Non-pigmented ciliary epithelial cell (primary cell): ENCODE measurements around the gene CDSN.

Source experiments
- DNase-seq: peaks from one replicate; pipeline ENCODE4 v3.0.0-alpha.2; 2010; ENCODE audit warnings: low read depth

The CDSN gene

DNA sequence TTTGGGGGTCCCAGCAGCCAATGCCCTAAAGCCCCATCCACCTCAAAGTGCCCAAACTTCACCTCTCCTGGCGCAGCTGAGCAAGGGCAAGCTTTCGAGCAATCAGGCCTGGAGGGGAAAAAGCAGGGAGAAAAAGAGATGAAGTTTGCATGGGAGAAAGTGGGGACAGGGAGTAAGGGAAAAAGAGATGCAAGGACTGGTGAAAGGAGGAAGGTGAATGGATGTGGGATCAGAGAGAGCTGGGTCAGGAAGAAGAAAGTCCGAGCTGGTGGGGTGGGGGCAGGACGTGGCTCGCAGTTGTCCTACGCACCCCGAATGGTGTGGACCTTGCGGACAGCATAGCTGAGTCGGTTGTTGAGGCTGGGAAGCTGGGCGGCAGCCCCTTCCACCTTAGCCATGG is 25.1 kb upstream of the CDSN start:
- DNase-seq: no peak

DNA sequence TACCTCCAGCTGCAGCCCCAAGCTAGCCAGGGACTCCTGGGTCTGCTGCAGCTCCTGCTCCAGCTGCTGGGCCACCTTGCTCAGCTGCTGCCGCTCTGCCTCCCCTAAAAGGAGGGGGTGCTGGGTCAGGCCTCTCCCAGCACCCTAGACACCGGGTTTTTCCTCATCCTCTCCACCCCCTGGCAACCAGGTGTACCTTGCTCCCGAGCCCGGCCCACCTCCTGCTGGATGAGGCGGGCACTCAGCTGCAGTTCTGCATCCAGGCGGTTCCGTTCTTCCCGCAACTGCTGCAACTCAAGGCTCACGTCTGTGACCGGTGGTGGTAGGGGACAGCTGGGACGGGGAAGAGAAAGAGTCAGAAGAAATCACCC is 24.7 kb upstream of the CDSN start:
- DNase-seq: no peak

DNA sequence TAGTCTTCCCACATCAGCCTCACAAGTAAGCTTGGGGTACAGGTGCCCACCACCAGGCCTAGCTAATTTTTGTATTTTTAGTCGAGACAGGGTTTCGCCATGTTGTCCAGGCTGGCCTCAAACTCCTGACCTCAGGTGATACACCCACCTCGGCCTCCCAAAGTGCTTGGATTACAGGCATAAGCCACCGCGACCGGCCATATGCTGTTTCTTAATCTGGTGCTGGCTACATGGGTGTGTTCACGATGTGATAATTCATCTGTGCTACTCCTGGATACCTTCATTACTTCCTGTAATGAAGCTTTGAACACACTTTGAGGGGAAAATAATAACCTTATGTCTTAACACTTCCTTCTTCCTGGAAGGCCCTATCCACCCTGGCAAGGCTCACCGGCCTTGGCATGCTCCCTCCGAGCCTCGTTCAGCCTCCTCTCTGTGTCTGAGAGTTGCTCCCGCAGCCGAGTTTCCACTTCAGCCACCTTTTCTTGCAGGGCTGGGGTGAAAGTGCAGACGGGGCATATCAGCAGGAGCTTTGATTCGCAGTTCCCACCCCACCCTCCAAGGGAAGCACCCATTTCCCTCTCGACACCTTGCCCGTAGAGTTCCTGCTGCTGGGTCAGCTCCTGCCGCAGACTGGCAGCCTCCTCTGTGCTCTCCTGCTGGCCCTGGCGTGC is 24.2 kb upstream of the CDSN start:
- no peak for DNase-seq

DNA sequence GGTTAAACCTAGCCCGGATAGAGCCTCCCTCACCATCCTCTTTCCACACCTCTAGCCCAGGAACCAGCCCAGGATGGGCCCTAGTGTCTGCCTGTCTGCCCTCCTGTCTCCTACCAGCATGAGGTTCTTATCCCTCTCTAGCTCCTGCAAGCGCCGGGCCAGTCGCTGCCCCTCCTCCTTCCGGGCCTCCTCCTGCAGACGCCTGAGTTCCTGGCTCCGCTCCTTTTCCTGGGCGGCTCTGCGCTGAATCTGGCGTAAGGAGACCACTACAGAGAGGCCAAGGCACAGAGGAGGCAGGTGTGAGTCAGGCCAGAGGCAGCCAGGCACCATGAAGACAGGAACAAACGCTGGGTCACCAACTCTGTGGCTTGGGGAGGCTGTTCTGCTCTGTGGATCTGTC is 22.9 kb upstream of the CDSN start:
- DNase-seq: peak; percentile 59

DNA sequence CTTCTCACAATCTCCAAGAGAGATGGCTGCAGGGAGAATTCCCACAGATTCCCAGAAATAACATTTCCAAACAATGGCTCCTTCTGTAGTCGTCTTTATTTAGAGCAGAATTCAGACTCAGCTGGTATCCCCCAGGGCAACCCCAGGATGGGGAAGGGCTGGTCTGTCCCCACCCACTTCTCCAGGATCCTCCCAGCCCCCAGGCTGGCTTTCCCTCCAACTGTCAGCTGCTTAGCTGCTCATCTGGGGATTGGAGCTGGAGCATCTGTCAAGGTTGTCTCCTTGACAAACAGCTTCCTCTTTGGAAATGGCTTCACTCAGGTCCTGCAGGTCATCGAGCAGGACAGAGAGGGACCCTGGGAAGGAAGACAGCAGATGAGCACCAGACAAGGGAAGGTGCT is 22.1 kb upstream of the CDSN start:
- no peak for DNase-seq

DNA sequence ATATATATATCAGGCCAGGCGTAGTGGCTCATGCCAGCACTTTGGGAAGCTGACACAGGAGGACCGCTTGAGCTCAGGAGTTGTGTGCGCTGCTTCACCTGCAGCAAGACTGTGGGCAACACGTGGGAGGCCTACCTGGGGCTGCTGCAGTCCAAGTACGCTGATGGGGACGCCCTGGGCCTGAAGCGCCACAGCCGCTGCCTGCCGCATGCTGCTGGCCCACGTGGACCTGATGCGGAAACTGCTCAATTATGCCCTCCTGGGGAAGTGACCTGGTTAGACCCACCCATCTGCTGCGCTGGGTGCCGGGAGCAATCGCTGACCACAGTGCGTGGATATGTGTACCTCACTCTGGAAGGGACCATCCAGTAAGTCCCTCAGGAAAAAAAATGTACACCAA is 20.4 kb upstream of the CDSN start:
- DNase-seq: no peak

DNA sequence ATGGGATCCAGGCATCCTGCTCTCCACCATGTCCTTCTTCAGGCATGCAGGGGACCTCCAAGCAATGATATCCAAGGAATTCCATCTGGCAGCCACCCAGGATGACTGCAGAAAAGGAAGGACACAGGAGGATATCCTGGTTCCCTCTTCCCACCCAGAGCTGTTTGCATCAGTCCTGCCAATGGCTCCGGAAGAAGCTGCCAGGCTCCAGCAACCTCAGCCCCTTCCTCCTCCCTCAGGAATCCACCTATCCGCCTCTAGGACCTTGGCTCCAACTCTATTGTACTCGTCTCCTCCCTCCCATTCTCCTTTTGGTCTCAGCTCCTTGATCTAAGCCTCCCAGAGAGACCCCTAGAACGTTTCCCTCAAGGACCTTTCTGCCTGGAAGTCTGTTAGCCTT is 19.4 kb upstream of the CDSN start:
- no peak for DNase-seq

DNA sequence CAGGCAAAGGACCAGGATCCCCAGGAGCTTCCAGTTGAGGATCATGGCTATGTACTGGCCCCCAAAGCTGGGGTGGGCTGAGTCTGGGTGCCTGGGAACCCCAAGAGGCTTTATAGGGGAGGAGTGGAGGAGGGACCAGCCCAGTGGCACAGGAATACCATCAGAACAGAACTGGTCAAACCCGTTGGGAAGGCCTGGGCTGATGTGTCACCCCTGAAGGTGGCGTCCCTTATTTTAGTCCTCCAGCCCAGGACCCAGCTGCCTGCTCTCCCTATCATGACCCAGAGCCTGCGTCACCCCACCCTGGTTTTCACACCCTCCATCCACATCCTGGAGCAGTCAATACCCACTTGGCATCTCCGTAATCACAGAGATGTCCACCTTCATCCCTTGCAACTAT is 18.7 kb upstream of the CDSN start, which contains the start of gene PSORS1C2:
Gene PSORS1C2 (minus strand): TSS at position 85 of the 400 bp plus-strand sequence. CDS start 40 bp downstream, at position 45.
- no peak for DNase-seq

DNA sequence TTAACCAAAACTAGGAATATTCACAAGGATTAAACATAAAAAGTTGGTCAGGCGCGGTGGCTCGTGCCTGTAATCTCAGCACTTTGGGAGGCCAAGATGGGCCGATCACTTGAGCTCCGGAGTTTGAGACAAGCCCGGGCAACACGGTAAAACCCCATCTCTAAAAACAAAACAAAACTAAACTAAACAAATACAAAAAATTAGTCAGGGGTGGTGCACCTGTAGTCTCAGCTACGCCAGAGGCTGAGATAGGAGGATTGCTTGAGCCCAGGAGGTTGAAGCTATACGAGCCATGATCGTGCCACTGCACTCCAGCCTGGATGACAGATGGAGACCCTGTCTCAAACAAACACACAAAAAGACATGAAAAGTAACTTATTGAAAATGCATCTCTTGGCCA is 15.5 kb upstream of the CDSN start:
- no peak for DNase-seq

DNA sequence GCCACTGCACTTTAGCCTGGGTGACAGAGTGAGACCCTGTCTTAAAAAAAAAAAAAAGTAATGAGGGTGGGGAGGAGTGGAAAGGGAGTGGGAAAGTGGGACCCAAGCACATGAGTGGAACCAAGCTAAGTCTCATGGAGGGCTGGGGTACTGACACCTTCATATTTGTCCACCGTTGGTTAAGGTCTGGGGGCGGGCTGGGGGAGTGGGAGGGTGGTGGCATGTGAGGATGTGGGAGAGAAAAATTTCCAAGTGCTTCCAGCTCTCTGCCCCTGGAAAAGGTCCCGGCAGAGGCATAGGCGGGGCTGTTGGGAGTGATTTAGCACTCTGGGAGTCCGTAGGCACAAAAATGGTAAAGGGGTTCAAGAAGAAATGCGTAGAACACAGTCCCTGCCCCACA is 12.6 kb upstream of the CDSN start:
- no peak for DNase-seq

DNA sequence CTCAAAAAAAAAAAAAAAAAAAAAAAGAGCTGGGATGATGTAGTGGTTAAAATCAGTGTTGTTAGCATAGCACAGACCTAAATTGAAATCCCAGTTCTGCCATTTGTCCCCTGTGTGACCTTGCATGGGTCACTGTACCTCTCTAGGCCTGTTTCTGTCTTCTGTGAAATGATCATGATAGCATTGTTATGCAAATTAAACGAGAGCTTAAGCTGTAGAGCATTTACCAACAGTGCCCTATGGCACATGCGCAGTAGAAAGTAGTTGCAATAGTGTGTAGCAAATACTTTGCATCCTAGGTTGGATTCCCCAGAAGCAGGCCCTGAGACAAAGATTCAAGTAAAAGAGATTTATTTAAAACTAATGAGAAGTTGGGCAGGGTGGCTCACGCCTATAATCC is 11.3 kb upstream of the CDSN start:
- DNase-seq: no peak

DNA sequence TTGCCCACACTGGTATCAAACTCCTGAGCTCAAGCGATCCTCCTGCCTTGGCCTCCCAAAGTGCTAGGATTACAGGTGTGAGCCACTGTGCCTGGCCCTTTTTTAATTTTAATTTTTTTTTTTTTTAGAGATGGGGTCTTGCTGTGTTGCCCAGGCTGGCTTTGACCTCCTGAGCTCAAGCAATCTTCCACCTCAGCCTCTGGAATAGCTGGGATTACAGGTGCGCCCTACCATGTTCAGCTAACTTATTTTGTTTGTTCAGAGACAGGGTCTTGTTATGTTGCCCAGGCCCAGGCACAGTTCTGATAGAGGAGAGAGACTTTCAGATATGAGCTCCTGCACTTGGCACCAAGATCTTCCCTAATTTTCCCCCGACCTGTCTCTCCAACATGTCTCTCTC is 10.5 kb upstream of the CDSN start:
- DNase-seq: no peak

DNA sequence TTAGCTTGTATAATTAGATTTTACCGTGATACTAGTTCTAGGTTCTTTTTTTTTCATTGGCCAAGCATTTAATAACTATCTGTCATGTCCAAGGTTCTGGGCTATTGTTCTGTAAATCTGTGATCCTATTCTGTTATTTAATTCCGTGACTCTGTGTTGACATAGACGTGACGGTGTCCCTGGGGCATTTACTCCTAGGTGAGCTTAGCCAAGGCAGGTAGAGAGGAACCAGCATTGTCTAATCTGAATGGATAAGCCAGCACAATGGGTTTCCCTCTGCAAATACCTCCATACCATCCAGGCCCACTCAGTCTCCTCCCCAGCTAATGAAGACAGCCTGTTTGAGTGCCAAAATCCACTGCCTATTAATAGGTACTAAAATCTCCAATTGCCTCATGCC is 8.9 kb upstream of the CDSN start:
- no peak for DNase-seq

DNA sequence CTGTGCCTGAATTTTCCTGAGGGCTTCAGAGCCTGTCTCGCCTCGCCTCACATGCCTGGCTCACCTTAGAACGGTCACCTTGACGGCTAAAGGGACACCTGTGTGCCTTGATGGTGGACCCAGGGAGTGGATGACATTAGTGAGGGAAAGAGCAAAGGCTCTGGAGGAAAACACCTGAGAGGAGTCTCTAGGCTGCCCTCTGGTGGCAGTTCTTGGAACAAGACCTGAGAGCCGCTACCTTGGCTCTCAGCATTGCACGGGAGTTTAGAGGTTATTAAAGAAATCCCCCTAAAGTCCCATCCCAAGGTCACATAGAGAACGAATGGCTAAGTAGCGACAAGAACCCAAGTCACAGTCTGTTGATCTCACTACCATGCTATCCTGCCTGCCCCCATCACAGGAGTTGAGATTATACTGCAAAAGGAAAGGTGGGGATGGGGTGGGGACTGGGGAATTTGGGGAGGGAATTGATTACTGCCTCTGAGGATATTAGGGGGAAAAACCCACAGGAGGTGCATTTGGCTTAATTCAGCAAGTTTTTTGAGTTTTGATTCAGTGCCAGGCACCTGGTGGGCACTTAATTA is 7.9 kb upstream of the CDSN start:
- DNase-seq: no peak

DNA sequence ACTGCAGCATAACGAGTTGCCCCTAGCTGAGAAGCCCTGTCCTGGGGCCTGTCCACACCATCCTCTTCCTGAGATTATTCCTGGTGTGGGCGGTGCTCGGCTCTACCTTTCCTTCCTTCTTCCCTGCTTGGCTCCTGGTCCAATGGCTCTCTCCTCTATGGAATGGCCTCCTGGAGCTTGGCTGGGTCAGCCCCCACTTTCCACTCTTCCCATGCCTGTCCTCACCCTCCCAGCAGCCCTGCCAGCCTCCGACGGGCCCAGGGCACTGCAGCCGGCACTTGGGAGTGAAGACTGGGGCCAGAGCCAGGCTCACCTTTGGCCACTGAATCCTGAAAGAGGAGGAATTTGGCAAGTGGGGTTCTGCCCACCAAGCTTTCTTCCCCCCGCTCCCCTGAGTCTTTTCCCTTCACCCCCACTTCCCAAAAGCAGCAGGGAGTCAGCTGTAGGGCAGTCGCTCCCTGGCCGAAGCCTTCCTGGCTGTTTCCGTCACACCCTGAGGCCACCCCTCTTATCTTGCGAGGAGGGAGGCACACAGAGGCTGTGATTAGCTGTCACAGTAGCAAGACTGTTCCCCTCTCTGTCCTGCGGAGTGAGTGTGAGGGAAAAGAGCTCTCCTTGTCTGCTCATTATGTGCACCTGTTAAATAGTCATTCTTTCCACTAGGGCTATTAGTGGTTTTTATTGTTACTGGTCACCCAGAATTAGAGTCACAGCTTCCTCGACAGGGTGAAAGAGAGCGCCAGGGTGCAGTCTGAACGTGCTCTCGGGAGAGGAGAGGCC is 6.3 kb upstream of the CDSN start:
- no peak for DNase-seq

DNA sequence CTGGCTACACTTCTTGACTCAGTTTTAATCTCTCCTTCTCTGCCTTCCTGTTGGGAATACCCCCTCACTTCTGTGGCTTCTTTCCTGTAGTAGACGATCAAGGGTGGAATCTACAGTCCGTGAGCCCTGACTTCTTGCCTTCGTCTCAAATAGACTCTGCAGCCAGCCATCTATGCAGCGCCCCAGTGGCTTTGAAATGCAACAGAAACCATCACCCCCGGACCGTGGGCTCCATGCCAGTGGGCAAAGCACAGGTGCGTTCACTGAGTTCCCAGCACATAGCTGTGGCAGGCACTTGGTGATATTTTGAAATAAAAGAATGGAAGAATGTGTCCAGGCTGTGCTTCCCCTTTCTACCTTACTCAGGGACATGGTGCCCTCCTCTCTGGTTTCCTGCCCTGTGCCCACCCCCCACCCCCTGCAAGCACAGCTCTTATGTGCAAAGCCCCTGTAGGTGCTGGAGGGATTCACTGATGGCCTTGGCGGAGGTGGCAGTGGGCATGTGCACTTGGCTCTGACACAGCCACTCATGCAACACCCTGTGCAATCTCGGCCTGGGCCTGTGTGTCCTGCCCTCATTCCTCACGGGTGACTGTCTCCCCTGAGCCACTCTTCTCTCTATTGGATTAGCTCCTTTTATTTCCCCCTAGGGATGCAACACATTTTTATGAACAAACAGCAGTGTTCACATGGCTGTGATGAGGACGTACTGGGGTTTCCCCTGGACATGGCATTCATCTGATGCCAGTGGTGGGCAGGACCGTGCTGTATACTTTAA is 5.5 kb upstream of the CDSN start:
- no peak for DNase-seq

DNA sequence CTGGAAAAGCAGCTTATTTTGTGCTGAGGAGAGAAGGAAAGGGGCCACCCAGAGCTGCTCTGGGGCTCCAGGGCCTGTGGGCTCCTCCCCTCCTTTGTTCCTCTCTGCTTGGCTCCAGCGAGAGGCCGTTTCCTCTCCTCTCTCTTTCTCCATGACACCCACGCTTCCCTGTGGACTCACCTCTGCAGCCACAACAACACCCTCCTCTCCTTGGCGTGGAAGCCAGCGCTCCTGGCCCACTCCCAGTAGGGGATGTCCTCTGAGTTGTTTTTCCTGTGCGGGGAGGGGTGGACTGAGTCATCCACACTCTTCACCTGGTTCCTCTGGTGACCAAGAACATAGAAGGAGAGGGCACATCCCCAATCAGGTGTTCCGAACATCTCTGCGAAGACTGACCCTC is 4.9 kb upstream of the CDSN start:
- DNase-seq: no peak

DNA sequence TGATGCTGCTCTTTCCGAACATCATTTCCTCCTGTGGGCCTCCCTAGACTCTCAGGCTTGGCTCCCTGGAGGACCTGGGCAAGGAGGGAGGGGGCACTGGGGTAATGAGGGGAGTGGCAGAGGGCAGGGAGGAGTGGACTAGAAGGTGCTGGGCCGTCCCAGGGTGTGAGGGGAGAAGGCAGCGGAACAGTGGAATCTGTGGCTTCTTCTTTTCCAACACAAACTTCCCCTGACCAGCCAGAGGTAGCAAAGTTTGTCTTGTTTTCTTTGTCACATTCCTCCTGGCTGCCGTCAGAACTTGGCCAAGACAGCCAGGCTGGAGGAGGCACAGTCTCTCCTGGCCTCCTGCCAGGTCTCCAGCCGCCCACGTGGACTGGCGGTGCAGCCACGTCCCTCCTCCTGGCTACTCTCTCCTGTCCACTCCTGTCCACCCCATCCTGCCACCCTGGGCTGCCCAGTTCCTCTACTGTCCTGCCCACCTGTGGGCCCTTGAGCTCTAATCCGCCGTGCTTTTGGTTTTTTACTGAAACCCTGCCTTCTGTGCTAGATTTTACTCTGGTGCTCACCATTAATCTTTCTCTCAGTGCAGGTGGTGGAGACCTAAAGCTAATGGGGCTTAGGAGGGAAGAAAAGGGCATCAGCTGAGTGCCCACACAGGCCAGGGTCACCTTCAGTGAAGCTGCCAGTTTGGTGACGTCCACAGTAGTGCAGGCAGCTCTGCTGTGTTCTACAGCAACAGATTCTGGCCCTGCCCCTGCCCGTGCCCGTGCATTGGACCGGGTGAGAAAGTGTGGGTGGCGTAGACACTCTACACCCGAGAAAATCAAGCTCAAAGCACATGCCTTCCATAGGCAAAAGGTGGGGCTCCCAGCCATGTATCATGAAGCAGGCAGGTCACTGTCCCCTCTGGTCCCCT is 2.8 kb upstream of the CDSN start:
- DNase-seq: peak; percentile 63

DNA sequence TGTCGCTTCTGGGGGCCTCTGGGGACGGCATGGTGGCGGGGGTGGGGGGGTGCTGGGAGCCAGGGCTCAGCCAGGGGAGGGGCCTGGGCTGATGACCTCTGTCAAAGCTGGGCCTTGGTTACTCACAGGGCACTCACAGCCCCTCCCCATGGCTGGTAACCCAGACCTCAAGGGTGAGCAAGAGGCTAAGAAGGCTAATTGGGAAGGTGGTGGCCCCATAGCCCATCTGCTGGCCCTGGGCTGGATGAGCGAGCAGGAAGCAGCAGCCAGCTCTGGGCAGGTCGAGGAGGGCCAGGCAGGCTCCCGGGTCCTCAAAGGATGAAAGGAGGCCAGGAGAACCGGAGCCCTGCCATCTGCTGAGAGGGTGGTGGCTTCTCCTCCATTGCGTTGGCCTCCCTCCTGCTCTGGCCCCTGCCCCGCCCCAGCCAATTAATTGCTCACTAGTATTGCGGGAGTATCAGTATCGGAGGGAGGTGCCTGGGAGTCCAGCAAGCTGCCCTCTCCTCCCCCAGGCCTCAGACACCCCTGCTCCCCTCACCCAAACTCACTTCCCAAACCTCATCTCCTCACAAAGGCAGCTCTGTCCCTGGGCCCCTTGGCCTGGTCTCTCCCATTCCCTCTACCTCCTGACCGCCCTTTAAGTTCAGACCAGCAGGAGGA is 1.0 kb upstream of the CDSN start:
- no peak for DNase-seq

DNA sequence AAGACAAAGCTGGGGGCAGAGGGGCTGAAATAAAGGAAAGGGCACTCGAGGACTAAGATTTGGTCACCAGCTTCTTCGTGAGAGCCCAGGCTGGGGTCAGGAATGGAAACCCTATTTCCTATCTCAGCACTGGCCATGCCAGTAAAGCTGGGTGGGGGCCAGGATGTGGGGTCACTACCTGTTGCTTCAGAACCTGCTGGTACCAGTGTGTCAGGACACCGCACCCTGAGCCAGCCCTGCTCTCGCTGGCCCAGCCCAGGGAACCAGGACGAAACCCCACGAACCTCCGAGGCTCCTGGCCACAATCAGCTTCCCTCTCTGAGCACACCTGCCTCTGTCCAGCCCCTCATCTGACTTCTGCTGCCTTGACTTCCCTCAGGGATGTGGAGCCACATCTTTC is 2.1 kb downstream of the CDSN start:
- no peak for DNase-seq
